C4-2B (cell line): ENCODE data around the gene RBFOX1.

Experiments
- H3K27ac ChIP-seq: fragments of 450-650 bp; 2 replicates; pipeline ENCODE4 v1.5.1; 2017
- ZFX ChIP-seq: fragments of 450-650 bp; IDR thresholded peaks from 2 replicates; pipeline ENCODE4 v1.6.1; 2017
- TF ChIP-seq, protein P1 (sequence below): fragments of 450-650 bp; conservative IDR thresholded peaks from 2 replicates; pipeline ENCODE4 v1.5.1; 2017; ENCODE audit warnings: mild to moderate bottlenecking

Gene RBFOX1

DNA sequence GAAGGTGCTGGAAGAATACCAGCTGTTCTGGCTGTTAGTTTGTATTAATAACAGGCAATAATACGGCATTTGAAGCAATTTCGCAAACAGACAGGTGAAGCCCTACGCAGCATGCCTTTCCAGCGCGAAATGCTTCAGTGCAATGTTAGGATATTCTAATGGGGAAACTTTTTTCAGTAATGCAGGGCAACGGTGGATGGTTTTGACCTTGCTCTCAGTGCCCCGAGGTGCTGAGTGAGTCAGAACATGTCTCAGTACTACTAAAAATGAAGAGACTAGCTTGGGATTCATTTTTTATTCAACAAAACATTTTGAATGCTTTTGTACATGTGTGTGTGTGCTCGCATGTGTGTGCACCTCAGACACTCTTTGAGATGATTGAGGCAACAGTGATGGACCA lies 172.2 kb downstream of the RBFOX1 start:
- no peak overlapping the region for H3K27ac ChIP-seq
- TF ChIP-seq ZFX: no peak
- TF ChIP-seq, protein P1, sequence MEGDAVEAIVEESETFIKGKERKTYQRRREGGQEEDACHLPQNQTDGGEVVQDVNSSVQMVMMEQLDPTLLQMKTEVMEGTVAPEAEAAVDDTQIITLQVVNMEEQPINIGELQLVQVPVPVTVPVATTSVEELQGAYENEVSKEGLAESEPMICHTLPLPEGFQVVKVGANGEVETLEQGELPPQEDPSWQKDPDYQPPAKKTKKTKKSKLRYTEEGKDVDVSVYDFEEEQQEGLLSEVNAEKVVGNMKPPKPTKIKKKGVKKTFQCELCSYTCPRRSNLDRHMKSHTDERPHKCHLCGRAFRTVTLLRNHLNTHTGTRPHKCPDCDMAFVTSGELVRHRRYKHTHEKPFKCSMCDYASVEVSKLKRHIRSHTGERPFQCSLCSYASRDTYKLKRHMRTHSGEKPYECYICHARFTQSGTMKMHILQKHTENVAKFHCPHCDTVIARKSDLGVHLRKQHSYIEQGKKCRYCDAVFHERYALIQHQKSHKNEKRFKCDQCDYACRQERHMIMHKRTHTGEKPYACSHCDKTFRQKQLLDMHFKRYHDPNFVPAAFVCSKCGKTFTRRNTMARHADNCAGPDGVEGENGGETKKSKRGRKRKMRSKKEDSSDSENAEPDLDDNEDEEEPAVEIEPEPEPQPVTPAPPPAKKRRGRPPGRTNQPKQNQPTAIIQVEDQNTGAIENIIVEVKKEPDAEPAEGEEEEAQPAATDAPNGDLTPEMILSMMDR: no peak

DNA sequence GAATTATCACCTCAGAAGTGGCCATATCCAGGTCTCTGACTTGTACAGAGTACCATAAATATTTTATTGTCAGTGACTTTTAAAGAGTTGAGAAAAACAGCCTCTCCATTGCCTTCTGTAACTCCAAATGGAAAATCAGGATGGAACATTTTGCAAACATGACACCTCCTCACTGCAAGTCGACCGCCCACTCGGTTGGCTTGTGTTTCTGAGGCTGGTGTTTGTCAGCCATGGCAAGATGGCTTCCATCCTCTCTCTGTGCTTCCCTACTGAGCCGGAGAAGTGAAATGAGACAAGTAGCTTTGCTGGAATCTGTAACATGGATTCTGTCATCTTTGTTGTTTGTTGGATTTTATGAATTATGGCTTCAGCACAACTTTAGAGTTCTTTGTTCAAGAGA lies 172.8 kb downstream of the RBFOX1 start:
- no peak overlapping the region for H3K27ac ChIP-seq
- TF ChIP-seq, protein P1: no peak
- no peak for TF ChIP-seq ZFX

DNA sequence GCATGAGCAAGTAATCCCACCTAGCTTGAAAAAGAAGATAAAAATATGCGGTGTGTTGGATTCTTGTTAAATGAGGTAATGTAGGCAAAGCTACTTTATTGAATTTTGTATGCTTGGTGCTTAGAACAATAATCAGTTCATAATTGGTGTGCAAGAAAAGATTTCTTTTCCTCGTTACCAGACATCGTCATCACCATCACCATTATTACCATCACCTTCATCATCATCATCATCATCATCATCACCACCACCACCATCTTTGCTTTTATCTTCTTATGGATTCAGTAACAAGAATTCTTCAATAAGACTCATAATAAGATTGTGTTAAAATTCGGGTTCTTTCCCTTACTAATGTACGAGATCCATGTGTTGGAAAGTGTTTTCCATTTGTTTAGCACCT lies 173.7 kb downstream of the RBFOX1 start:
- TF ChIP-seq ZFX: no peak
- TF ChIP-seq, protein P1: no peak
- H3K27ac ChIP-seq: no peak overlapping the region

DNA sequence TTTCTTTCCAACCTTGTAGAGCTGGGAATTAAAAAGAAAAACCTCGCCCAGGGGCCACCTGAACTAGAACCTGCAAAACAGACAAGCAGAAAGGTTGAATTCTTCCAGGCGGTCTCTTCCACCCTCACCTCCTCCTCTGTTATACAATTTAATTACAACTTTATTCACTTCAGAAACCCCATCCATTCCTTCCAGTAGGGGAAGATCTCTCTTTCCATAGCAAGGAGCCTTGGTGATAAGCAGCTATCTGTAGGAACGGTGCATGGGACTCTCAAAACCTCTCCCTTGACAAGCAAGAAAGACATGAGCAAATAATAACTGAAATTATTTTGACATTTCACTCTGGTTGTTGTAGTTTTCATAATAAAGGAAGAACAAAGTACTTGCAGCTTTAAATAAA lies 176.0 kb downstream of the RBFOX1 start:
- TF ChIP-seq, protein P1: no peak
- TF ChIP-seq ZFX: no peak

DNA sequence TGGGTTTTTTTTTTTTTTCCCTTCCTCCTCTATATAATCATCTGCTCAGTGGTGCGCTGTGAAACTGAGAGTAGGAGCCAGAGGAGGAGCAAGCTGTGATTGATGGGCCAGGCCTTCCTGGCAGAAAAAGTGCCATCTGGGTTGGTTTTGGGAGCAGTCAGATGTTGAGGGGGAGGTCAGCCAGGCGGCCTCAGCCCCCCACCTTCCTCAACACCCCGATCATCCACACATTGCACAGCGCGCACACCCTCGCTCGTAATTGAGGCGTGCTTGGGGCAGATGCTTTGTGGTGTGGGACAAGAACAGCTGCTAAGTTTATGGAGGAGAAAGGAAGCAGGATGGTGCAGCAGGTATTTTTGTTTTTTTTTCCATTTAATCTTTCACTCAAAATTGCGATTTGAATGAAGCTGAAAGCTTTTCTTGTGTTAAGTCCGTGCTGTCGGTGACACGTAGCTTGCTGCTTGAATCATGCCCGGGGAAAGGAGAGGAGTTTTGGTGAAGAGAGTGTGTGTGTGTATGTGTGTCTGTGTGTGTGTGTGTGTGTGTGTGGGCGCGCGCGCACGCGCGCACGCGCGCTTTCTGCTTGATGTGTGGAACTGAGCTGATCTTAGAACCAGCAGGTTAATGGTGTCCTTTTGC lies 177.4 kb downstream of the RBFOX1 start:
- TF ChIP-seq, protein P1: no peak
- TF ChIP-seq ZFX: no peak
- H3K27ac ChIP-seq: no peak overlapping the region

More for the DNA sequence above, 176.0 kb downstream of the RBFOX1 start:
- no peak overlapping the region for H3K27ac ChIP-seq

DNA sequence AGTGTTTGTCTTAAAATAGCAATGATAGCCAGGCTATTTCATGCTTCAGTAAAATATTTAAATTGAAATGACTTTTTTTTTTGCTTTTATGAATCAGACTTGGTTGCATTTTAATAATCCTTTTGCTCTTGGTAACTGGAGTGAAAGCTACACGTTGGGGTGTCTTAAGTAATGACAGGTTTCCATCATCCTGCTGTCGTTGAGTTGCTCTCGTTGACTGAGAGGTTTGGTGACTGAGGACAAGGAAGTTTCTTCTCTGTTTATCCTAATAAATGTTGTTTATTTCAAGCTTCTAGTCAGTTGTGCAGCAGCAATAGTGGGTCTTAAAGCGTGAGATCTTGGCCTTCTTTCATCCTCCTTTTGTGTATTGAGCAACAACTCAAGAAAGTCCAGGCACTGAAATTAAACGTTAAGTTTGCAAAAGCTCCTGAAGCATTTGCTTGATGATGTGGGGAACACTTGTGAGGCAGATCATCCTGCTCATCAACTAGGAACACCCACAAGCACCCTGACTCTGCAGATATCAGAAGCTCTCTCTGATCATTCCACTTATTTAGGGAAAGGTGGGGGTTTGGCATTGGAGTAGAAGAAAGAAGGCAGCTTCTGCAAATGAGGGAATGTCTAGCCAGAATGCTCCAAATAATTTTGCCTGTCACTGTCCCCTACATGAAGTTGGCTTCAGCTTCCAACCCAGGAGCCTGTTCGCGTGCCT lies 179.1 kb downstream of the RBFOX1 start:
- no peak overlapping the region for H3K27ac ChIP-seq
- TF ChIP-seq, protein P1: no peak
- no peak for TF ChIP-seq ZFX

DNA sequence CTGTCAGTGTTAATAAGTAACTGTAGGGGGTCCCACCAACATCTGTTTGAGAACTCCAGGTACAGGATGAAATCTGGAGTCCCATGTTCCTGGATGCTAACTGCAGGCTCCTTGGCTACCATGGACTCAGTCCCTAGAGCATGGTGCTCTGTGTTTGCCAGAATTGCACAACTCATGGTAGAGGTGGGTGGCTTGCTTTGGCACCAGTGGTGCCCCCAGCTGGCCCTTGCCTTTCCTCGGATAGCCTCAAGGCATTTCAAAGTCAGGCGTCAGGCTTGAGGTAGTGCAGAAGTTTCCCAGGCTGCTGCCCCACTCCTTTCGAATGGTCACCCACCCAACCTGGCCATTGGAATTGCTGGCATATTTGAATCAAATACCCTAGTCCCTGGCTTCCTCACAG lies 179.9 kb downstream of the RBFOX1 start:
- TF ChIP-seq, protein P1: no peak
- no peak for TF ChIP-seq ZFX
- no peak overlapping the region for H3K27ac ChIP-seq
